Esophagus squamous epithelium (tissue), 4 donors: ENCODE measurements around the gene C1orf53.

Experiments used
- POLR2A ChIP-seq, 4 donors: fragments of 450-650 bp; IDR thresholded peaks; one replicate each; pipeline ENCODE4 v1.6.1; 2017; ENCODE audit warnings: antibody characterized with exemption in 4 of 4, mild to moderate bottlenecking in 4 of 4, moderate library complexity in 3 of 4
- TF ChIP-seq, protein P1 (sequence below), 6 experiments: fragments of 450-650 bp in 4 of 6; fragments of 200-600 bp in 2 of 6; sonication (generic) in 2 of 6; IDR thresholded peaks; one replicate each; pipeline ENCODE4 v1.5.1; 2016 to 2019; ENCODE audit warnings: antibody characterized with exemption in 6 of 6, mild to moderate bottlenecking in 4 of 6, moderate library complexity in 4 of 6

GRCh38 chr1:197908716-197909220 is 6.3 kb downstream of the C1orf53 start:
- TF ChIP-seq, protein P1, sequence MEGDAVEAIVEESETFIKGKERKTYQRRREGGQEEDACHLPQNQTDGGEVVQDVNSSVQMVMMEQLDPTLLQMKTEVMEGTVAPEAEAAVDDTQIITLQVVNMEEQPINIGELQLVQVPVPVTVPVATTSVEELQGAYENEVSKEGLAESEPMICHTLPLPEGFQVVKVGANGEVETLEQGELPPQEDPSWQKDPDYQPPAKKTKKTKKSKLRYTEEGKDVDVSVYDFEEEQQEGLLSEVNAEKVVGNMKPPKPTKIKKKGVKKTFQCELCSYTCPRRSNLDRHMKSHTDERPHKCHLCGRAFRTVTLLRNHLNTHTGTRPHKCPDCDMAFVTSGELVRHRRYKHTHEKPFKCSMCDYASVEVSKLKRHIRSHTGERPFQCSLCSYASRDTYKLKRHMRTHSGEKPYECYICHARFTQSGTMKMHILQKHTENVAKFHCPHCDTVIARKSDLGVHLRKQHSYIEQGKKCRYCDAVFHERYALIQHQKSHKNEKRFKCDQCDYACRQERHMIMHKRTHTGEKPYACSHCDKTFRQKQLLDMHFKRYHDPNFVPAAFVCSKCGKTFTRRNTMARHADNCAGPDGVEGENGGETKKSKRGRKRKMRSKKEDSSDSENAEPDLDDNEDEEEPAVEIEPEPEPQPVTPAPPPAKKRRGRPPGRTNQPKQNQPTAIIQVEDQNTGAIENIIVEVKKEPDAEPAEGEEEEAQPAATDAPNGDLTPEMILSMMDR (IDR thresholded peaks at IDR 0.05) = no peak
- TF ChIP-seq POLR2A (IDR thresholded peaks at IDR 0.05) = no peak
